HG02852 (cell line): Measurements from ENCODE around the gene RAX.

ENCODE experiments used
- ATAC-seq: cut with Tn5 transposase; IDR thresholded peaks from one replicate; pipeline ENCODE4 v1.9.1; 2021; ENCODE audit warnings: mild to moderate bottlenecking, moderate library complexity; ENCODE audit not compliant: unreplicated experiment

The RAX gene

GRCh38 chr18:59249199-59249774 lies 24.0 kb downstream of the RAX start:
- ATAC-seq: no peak

GRCh38 chr18:59246796-59247195 lies 26.5 kb downstream of the RAX start:
- no peak for ATAC-seq

GRCh38 chr18:59242906-59243305 lies 30.3 kb downstream of the RAX start:
- no peak for ATAC-seq

GRCh38 chr18:59239642-59240041 lies 33.6 kb downstream of the RAX start:
- no peak for ATAC-seq

- ATAC-seq: no peak
Observed at GRCh38 chr18:59238385-59238784, 34.9 kb downstream of the RAX start.

- ATAC-seq: no peak
Observed at GRCh38 chr18:59233017-59233410, 40.2 kb downstream of the RAX start.

- no peak for ATAC-seq
Observed at GRCh38 chr18:59232309-59233016, 40.8 kb downstream of the RAX start.

GRCh38 chr18:59231877-59232276 lies 41.4 kb downstream of the RAX start:
- no peak for ATAC-seq

GRCh38 chr18:59231114-59231513 lies 42.1 kb downstream of the RAX start:
- ATAC-seq: no peak

GRCh38 chr18:59229701-59230443 lies 43.4 kb downstream of the RAX start:
- ATAC-seq: no peak

GRCh38 chr18:59229191-59229590 lies 44.1 kb downstream of the RAX start:
- no peak for ATAC-seq

GRCh38 chr18:59228351-59228750 lies 44.9 kb downstream of the RAX start:
- ATAC-seq: no peak

GRCh38 chr18:59222341-59222740 lies 50.9 kb downstream of the RAX start:
- no peak for ATAC-seq

- ATAC-seq: no peak
Observed at GRCh38 chr18:59220784-59221765, 52.2 kb downstream of the RAX start.

- ATAC-seq: no peak
Observed at GRCh38 chr18:59220164-59220783, 53.0 kb downstream of the RAX start.

GRCh38 chr18:59219672-59220163 lies 53.5 kb downstream of the RAX start, which contains the start of gene GRP:
TSS of gene GRP (plus strand) at chr18:59220158. CDS start at chr18:59220266, 108 bp downstream.
- ATAC-seq: no peak

GRCh38 chr18:59218018-59218417 lies 55.2 kb downstream of the RAX start:
- ATAC-seq: no peak
